K562 treated with DMSO at 1 percent for 48 hours (cell line): ENCODE results near the gene SFPQ. TPM values are rescaled to one million over a fixed set of nuclear protein-coding genes. Genes with fewer than 3 reads are reported as not detected.

ENCODE experiments used
- total RNA-seq: library from RNA; unstranded; fragments of 300-600 nt; gene quantifications from 2 replicates; pipeline ENCODE4 v1.2.3, GENCODE V29; 2022; ENCODE audit warnings: low replicate concordance; ENCODE audit errors: extremely low read depth

SFPQ gene, protein sequence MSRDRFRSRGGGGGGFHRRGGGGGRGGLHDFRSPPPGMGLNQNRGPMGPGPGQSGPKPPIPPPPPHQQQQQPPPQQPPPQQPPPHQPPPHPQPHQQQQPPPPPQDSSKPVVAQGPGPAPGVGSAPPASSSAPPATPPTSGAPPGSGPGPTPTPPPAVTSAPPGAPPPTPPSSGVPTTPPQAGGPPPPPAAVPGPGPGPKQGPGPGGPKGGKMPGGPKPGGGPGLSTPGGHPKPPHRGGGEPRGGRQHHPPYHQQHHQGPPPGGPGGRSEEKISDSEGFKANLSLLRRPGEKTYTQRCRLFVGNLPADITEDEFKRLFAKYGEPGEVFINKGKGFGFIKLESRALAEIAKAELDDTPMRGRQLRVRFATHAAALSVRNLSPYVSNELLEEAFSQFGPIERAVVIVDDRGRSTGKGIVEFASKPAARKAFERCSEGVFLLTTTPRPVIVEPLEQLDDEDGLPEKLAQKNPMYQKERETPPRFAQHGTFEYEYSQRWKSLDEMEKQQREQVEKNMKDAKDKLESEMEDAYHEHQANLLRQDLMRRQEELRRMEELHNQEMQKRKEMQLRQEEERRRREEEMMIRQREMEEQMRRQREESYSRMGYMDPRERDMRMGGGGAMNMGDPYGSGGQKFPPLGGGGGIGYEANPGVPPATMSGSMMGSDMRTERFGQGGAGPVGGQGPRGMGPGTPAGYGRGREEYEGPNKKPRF
- 227 TPM in 1 of 2 replicates, not detected in the other for total RNA-seq

DNA sequence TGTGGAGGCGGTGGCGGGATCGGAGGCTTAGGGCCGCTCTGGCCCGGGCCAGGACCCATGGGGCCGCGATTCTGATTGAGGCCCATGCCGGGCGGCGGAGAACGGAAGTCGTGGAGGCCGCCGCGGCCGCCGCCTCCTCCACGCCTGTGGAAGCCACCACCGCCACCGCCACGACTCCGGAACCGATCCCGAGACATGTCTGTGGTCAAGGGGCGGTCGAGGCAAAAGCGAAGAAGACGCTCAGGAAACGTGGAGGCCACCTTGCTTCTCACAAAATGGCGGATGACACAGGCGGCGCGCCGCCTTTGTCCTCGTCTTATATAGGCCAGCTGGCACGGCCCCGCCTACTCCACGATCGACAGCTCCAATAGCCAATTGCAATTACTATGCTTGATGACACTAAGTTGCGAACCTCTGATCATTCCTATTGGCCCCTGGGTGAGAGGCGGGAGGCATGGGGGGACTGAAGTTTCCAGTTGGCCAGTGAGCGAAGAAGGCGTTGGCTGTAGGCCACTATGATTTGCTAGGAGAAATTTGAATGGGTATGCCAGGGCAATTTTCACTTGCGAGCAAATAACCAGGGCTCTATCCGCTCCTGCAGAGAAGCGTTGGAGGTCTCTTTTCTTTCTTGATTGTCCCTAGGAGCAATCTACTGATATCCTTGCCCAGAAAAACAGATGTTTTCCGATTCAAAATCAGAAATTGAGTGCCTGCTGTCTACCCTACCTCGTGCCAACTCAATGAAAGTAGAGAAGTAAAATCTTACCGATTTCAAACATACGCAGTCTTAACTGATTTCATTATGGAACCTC lies at the start of gene SFPQ:
SFPQ (minus strand) TSS at position 293 of the 812 bp plus-strand sequence; CDS start at position 197, 96 bp downstream.

Other genes with a start within 250 kb of the SFPQ start
- not detected in 2 replicates for gene TMEM35B, start 207.8 kb downstream of the SFPQ start, total RNA-seq
- not detected in 2 replicates for gene ZMYM6, start 161.2 kb downstream of the SFPQ start, total RNA-seq
- gene ZMYM1, start 113.8 kb downstream of the SFPQ start, total RNA-seq: not detected in 2 replicates
- not detected in 2 replicates for gene ZMYM4, start 75.6 kb upstream of the SFPQ start, total RNA-seq